Measurements from ENCODE around the gene JDP2. TPM values are rescaled to one million over a fixed set of nuclear protein-coding genes. Genes with fewer than 3 reads are reported as not detected.

The JDP2 gene
- total RNA-seq, 1 donor from 2014 or later, result 58.4 TPM

GRCh38 chr14:75493592-75494087 is 65.8 kb downstream of the JDP2 start:
- no peak for TF ChIP-seq CTCF (IDR thresholded peaks at IDR 0.05; ENCODE audit: insufficient read depth, low read length, severe bottlenecking)
- no peak for DNase-seq (ENCODE audit: low read depth)
- no peak for FAIRE-seq
- Histone ChIP-seq H3K36me3 (ENCODE audit: control insufficient read depth, insufficient read depth, low read length) (no peaks in the 10 kb centered on the region), H3K4me3 (ENCODE audit: low read depth, low read length) (no peak overlapping the region), H3K27me3 (ENCODE audit: control insufficient read depth, insufficient read depth, low read length) (no peaks in the 10 kb centered on the region)

- DNase-seq (ENCODE audit: low read depth) (peak; percentile 8), FAIRE-seq (no peak)
- Histone ChIP-seq H3K27me3 (ENCODE audit: control insufficient read depth, insufficient read depth, low read length) (no peaks in the 10 kb centered on the region), H3K36me3 (ENCODE audit: control insufficient read depth, insufficient read depth, low read length) (no peaks in the 10 kb centered on the region), H3K4me3 (ENCODE audit: low read depth, low read length) (no peak overlapping the region)
- TF ChIP-seq CTCF (IDR thresholded peaks at IDR 0.05; ENCODE audit: insufficient read depth, low read length, severe bottlenecking), result no peak
These were observed 67.1 kb downstream of the JDP2 start for GRCh38 chr14:75494896-75495295.

GRCh38 chr14:75495399-75495798 is 67.6 kb downstream of the JDP2 start:
- H3K36me3 ChIP-seq (ENCODE audit: control insufficient read depth, insufficient read depth, low read length), result no peaks in the 10 kb centered on the region
- DNase-seq (ENCODE audit: low read depth) (no peak), FAIRE-seq (no peak)
- H3K4me3 ChIP-seq (ENCODE audit: low read depth, low read length), result no peak overlapping the region
- H3K27me3 ChIP-seq (ENCODE audit: control insufficient read depth, insufficient read depth, low read length), result no peaks in the 10 kb centered on the region
- no peak for TF ChIP-seq CTCF (IDR thresholded peaks at IDR 0.05; ENCODE audit: insufficient read depth, low read length, severe bottlenecking)

GRCh38 chr14:75495882-75496281 is 68.1 kb downstream of the JDP2 start:
- no peaks in the 10 kb centered on the region for H3K36me3 ChIP-seq (ENCODE audit: control insufficient read depth, insufficient read depth, low read length)
- no peak for TF ChIP-seq CTCF (IDR thresholded peaks at IDR 0.05; ENCODE audit: insufficient read depth, low read length, severe bottlenecking)
- DNase-seq (ENCODE audit: low read depth), result no peak
- no peaks in the 10 kb centered on the region for H3K27me3 ChIP-seq (ENCODE audit: control insufficient read depth, insufficient read depth, low read length)
- FAIRE-seq, result no peak
- H3K4me3 ChIP-seq (ENCODE audit: low read depth, low read length), result no peak overlapping the region

- no peak for FAIRE-seq
These were observed 68.9 kb downstream of the JDP2 start for GRCh38 chr14:75496755-75497154.

More at GRCh38 chr14:75496755-75497154, 68.9 kb downstream of the JDP2 start:
- DNase-seq (ENCODE audit: low read depth), result no peak
- no peak for TF ChIP-seq CTCF (IDR thresholded peaks at IDR 0.05; ENCODE audit: insufficient read depth, low read length, severe bottlenecking)
- Histone ChIP-seq H3K4me3 (ENCODE audit: low read depth, low read length) (no peak overlapping the region), H3K27me3 (ENCODE audit: control insufficient read depth, insufficient read depth, low read length) (no peaks in the 10 kb centered on the region), H3K36me3 (ENCODE audit: control insufficient read depth, insufficient read depth, low read length) (no peaks in the 10 kb centered on the region)

Measured in bronchial epithelial cell (primary cell).